ENCODE measurements around the gene MAPK12.

Gene MAPK12

GRCh38 chr22:50257041-50257440 lies 4.4 kb downstream of the MAPK12 start:
- TF ChIP-seq CTCF (IDR thresholded peaks at IDR 0.05; ENCODE audit: extremely low read depth, missing control alignments): no peak
- DNase-seq (ENCODE audit: low spot score): no peak

GRCh38 chr22:50256258-50256862 lies 5.1 kb downstream of the MAPK12 start:
- no peak for TF ChIP-seq CTCF (IDR thresholded peaks at IDR 0.05; ENCODE audit: extremely low read depth, missing control alignments)
- no peak for DNase-seq (ENCODE audit: low spot score)

- DNase-seq (ENCODE audit: low spot score): no peak
- no peak for TF ChIP-seq CTCF (IDR thresholded peaks at IDR 0.05; ENCODE audit: extremely low read depth, missing control alignments)
Observed at GRCh38 chr22:50255607-50256006, 5.9 kb downstream of the MAPK12 start.

GRCh38 chr22:50255099-50255498 lies 6.4 kb downstream of the MAPK12 start:
- TF ChIP-seq CTCF (IDR thresholded peaks at IDR 0.05; ENCODE audit: extremely low read depth, missing control alignments): no peak
- DNase-seq (ENCODE audit: low spot score): no peak

GRCh38 chr22:50253941-50254340 lies 7.5 kb downstream of the MAPK12 start:
- DNase-seq (ENCODE audit: low spot score): no peak

GRCh38 chr22:50253046-50253915 lies 8.2 kb downstream of the MAPK12 start:
- DNase-seq (ENCODE audit: low spot score): no peak
- no peak for TF ChIP-seq CTCF (IDR thresholded peaks at IDR 0.05; ENCODE audit: extremely low read depth, missing control alignments)

More at GRCh38 chr22:50253941-50254340, 7.5 kb downstream of the MAPK12 start:
- no peak for TF ChIP-seq CTCF (IDR thresholded peaks at IDR 0.05; ENCODE audit: extremely low read depth, missing control alignments)

All from GM20000 (cell line).